GM12878 (cell line): ENCODE measurements around the gene CCDC80. TPM values are rescaled to one million over a fixed set of nuclear protein-coding genes. Genes with fewer than 3 reads are reported as not detected.

Experiments
- ATAC-seq: fragments of 200-7000 bp; cut with Tn5 transposase; 3 replicates; pipeline ENCODE4 v1.9.1; 2020; ENCODE audit warnings: mild to moderate bottlenecking, moderate library complexity
- BruUV-seq: library from RNA; stranded (reverse); fragments of 400-500 nt; replicated peaks from 2 replicates; lab custom pipeline; 2021; lab: Mats Ljungman, UMichigan
- CTCF ChIA-PET: fragments of 300-600 bp; sonication (Branson Sonifier 250); formaldehyde crosslinking; extraction: SDS; loops from one replicate; lab custom pipeline; 2021; ENCODE audit warnings: inconsistent platforms; lab: Yijun Ruan, JAX
- POLR2A ChIA-PET: fragments of 350-600 bp; formaldehyde crosslinking; extraction: SDS; loops from one replicate; lab custom pipeline; 2021; ENCODE audit warnings: inconsistent platforms; lab: Charles Lee
- RAD21 ChIA-PET: fragments of 300-600 bp; sonication (Branson Sonifier 250); formaldehyde crosslinking; loops from one replicate; lab custom pipeline; 2023; ENCODE audit warnings: antibody characterized with exemption; ENCODE audit not compliant: unreplicated experiment; lab: Charles Lee
- SMC1A ChIA-PET: fragments of 300-600 bp; sonication (Branson Sonifier 250); formaldehyde crosslinking; loops from one replicate; lab custom pipeline; 2023; ENCODE audit not compliant: unreplicated experiment, uncharacterized antibody; lab: Charles Lee
- DNase-seq: peaks from one replicate; pipeline ENCODE4 v3.0.0-alpha.2; 2011; ENCODE audit warnings: low read depth, low spot score
- FAIRE-seq: peaks from 3 replicates; lab custom pipeline; 2011; peaks lifted over from hg19 to GRCh38; lab: Jason Lieb, UNC
- H2AFZ ChIP-seq: 2 replicates; pipeline ENCODE4 v1.6.0; 2011; ENCODE audit warnings: low read depth, low read length, control low read depth; ENCODE audit not compliant: control insufficient read depth
- H3K27ac ChIP-seq: 2 replicates; pipeline ENCODE4 v1.5.1; 2011; ENCODE audit warnings: control low read depth; ENCODE audit not compliant: control insufficient read depth, insufficient read depth
- H3K27me3 ChIP-seq, 2 experiments: replicated peaks in 1 of 2; 2 replicates each; pipeline versions ENCODE4 v1.6.0 to v1.6.1; 2011; ENCODE audit warnings: low read length in 1 of 2; ENCODE audit not compliant: control insufficient read depth in 2 of 2, insufficient read depth in 2 of 2
- H3K36me3 ChIP-seq, 2 experiments: 2 replicates each; pipeline ENCODE4 v1.5.1; 2011; ENCODE audit warnings: low read length in 1 of 2; ENCODE audit not compliant: control insufficient read depth in 2 of 2, insufficient read depth in 2 of 2
- H3K4me1 ChIP-seq: 2 replicates; pipeline ENCODE4 v1.6.1; 2011; ENCODE audit warnings: mild to moderate bottlenecking, low read length, moderate library complexity, mixed read lengths; ENCODE audit not compliant: control insufficient read depth, insufficient read depth
- H3K4me2 ChIP-seq: 2 replicates; pipeline ENCODE4 v1.6.0; 2011; ENCODE audit warnings: control low read depth; ENCODE audit not compliant: control insufficient read depth, insufficient read depth
- H3K4me3 ChIP-seq: fragments of 200-600 bp; sonication (generic); 2 replicates; pipeline ENCODE4 v1.5.1; 2016
- H3K79me2 ChIP-seq: 2 replicates; pipeline ENCODE4 v1.6.0; 2011; ENCODE audit warnings: low read length; ENCODE audit not compliant: control insufficient read depth, insufficient read depth
- H3K9ac ChIP-seq: 2 replicates; pipeline ENCODE4 v1.8.0; 2011; ENCODE audit warnings: low read length, control low read depth, mixed read lengths; ENCODE audit not compliant: control insufficient read depth, insufficient read depth
- H3K9me3 ChIP-seq: replicated peaks from 3 replicates; pipeline ENCODE4 v1.5.1; 2011; ENCODE audit warnings: mild to moderate bottlenecking, low read length; ENCODE audit not compliant: control insufficient read depth, insufficient read depth
- H4K20me1 ChIP-seq: 2 replicates; pipeline ENCODE4 v1.6.0; 2011; ENCODE audit not compliant: control insufficient read depth, insufficient read depth
- GATAD2B ChIP-seq: fragments of 450-650 bp; conservative IDR thresholded peaks from 2 replicates; pipeline ENCODE4 v1.6.1; 2017; ENCODE audit warnings: low read depth, mild to moderate bottlenecking, moderate library complexity
- HDGF ChIP-seq: fragments of 450-650 bp; IDR thresholded peaks from 2 replicates; pipeline ENCODE4 v1.6.1; 2016; ENCODE audit warnings: antibody characterized with exemption
- JUNB ChIP-seq: IDR thresholded peaks from 2 replicates; pipeline ENCODE4 v1.6.1; 2016; ENCODE audit warnings: antibody characterized with exemption, mild to moderate bottlenecking
- KDM1A ChIP-seq: fragments of 200-600 bp; sonication (generic); IDR thresholded peaks from 2 replicates; pipeline ENCODE4 v1.6.1; 2016; ENCODE audit warnings: borderline replicate concordance
- LARP7 ChIP-seq: fragments of 450-650 bp; IDR thresholded peaks from 2 replicates; pipeline ENCODE4 v1.6.1; 2017; ENCODE audit warnings: mild to moderate bottlenecking
- NRF1 ChIP-seq: conservative IDR thresholded peaks from 2 replicates; pipeline ENCODE4 v1.6.1; 2011; ENCODE audit warnings: mild to moderate bottlenecking, low read depth, low read length, improper control_type of control experiment
- RAD21 ChIP-seq: IDR thresholded peaks from 2 replicates; pipeline ENCODE4 v1.6.1; 2011; ENCODE audit warnings: mild to moderate bottlenecking, low read depth, low read length, moderate library complexity; ENCODE audit not compliant: insufficient read depth
- RAD51 ChIP-seq: fragments of 450-650 bp; IDR thresholded peaks from 2 replicates; pipeline ENCODE4 v1.6.1; 2016; ENCODE audit warnings: moderate library complexity, mild to moderate bottlenecking, inconsistent platforms
- SKIL ChIP-seq: fragments of 450-650 bp; IDR thresholded peaks from 2 replicates; pipeline ENCODE4 v1.6.1; 2017; ENCODE audit warnings: mild to moderate bottlenecking, low read depth, inconsistent platforms; ENCODE audit not compliant: poor library complexity, severe bottlenecking
- SMC3 ChIP-seq: IDR thresholded peaks from 2 replicates; pipeline ENCODE4 v1.6.1; 2011; ENCODE audit warnings: low read length, improper control_type of control experiment, borderline replicate concordance
- TCF3 ChIP-seq: IDR thresholded peaks from 2 replicates; pipeline ENCODE4 v1.6.1; 2012; ENCODE audit warnings: low read depth, mild to moderate bottlenecking, low read length, borderline replicate concordance; ENCODE audit not compliant: insufficient read depth
- ZBTB33 ChIP-seq: fragments of 450-650 bp; IDR thresholded peaks from 2 replicates; pipeline ENCODE4 v1.6.1; 2017; ENCODE audit warnings: mild to moderate bottlenecking
- WGBS: methylation state at CpG from one replicate; pipeline ENCODE4 v1.1.6; 2016; ENCODE audit warnings: low lambda C conversion rate; ENCODE audit not compliant: insufficient replicate concordance, insufficient coverage; ENCODE audit errors: missing lambda C conversion rate; 5-methylcytosine and 5-hydroxymethylcytosine counted together
- in situ Hi-C: fragments of 300-500 bp; cut with MboI; formaldehyde crosslinking; loops from 9 replicates; pipeline ENCODE4 v1.14.3; 2018; ENCODE audit warnings: mixed read lengths
- intact Hi-C: fragments of 100-400 bp; cut with micrococcal nuclease; formaldehyde crosslinking; loops from one replicate; pipeline ENCODE4 v1.14.2; 2022; ENCODE audit not compliant: unreplicated experiment
- polyA plus RNA-seq, 11 experiments: library from polyadenylated mRNA; depleted of rRNA in 4 of 11; unstranded in 6 of 11; stranded (reverse) in 5 of 11; fragments of >200 nt; fragmentation: Nextera tagmentation in 4 of 11; fragmentation: Illumina TruSeq in 1 of 11; extraction: Ambion mirVana in 4 of 11; extraction: Trizol in 1 of 11; gene quantifications; 1 replicate in 1 of 11; 2 replicates in 10 of 11; pipeline versions ENCODE4 v1.2.1 to v1.2.3, GENCODE V29; 2011 to 2016; ENCODE audit warnings: inconsistent platforms in 2 of 11, missing spikeins in 2 of 11, low read depth in 1 of 11
- total RNA-seq, 4 experiments: library from RNA; depleted of rRNA in 3 of 4; stranded (reverse); fragments of >200 nt in 3 of 4; fragmentation: Illumina TruSeq in 1 of 4; extraction: Trizol in 1 of 4; gene quantifications; 2 replicates each; pipeline versions ENCODE4 v1.2.1 to v1.2.3, GENCODE V29; 2013 to 2021
- TF ChIP-seq, protein P1 (sequence below): fragments of 450-650 bp; IDR thresholded peaks from 2 replicates; pipeline ENCODE4 v1.6.1; 2016; ENCODE audit warnings: mild to moderate bottlenecking
- TF ChIP-seq, protein P2 (sequence below): IDR thresholded peaks from 2 replicates; pipeline ENCODE4 v1.6.1; 2011; ENCODE audit warnings: borderline replicate concordance, low read depth, mild to moderate bottlenecking, moderate library complexity, mixed read lengths, low read length; ENCODE audit not compliant: insufficient read depth; ENCODE audit errors: extremely low read length
- TF ChIP-seq, protein P3 (sequence below): IDR thresholded peaks from 2 replicates; pipeline ENCODE4 v1.6.1; 2012; ENCODE audit warnings: low read length, inconsistent platforms

The CCDC80 gene
- total and polyA plus RNA-seq, 10 of the 15 experiments (the other 5 are each of a cell fraction or from before 2014, with no cell fraction given), result 0.01 to 0.59 (median 0.21) TPM; not detected in 5

DNA sequence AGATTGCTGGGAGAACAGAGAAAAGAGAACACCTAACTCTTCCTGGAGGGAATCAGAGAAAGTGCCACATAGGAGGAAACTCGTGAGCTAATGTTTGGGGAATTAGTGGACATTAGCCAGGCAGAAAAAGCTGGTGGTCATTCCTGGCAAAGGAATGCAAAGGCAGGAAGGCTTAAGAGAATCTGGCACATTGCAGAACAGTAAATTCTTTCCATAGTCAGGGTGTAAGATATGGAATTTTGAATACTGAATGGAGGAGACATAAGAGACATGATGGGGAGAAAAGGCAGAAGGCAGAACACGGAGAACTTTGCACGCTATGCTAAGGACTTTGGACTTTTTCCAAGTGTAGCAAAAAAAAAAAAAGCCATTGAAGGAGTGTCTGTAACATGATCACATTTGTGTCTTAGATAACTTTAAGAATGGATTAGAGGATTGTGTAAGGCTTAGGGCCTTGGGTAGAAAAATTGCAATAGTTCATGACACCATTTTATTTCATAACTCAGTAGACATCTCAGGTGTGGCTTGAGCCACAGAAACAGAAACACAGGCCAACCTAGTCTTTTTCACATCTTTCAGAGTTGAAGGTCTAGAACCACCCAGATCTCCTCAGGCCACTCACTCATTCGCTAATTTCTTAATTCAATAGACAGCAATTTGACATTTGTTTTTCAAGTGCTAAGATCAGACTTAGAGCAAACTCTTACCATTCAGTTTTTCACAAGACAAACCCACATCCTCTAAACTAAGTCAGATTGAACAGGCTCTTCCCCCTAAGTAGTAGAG lies 31.2 kb upstream of the CCDC80 start (continued):
- no peak for TF ChIP-seq JUNB

GRCh38 chr3:112670824-112671223 lies 29.9 kb upstream of the CCDC80 start:
- no peaks in the 10 kb centered on the region for H3K36me3 ChIP-seq
- H3K4me2 ChIP-seq, result no peak overlapping the region
- intact Hi-C loops, result no loop called here
- DNase-seq (no peak), ATAC-seq (no peak), FAIRE-seq (no peak)
- ChIA-PET POLR2A (no interaction called here), SMC1A (no interaction called here), CTCF (no interaction called here), RAD21 (no interaction called here)
- 76% methylated on average over 7 of the region's 7 CpGs for WGBS
- H3K4me3 ChIP-seq, result no peak overlapping the region
- no peak overlapping the region for H3K27ac ChIP-seq
- peaks cover 4% of the 10 kb centered on the region for H3K4me1 ChIP-seq
- no TSS peak for BruUV-seq
- H4K20me1 ChIP-seq, result no peaks in the 10 kb centered on the region
- no peaks in the 10 kb centered on the region for H3K79me2 ChIP-seq
- H3K9ac ChIP-seq, result no peak overlapping the region
- H2AFZ ChIP-seq, result no peak overlapping the region
- peaks cover 3 to 15% of the 10 kb centered on the region in 2 experiments for H3K27me3 ChIP-seq
- in situ Hi-C loops, result no loop called here
- H3K9me3 ChIP-seq, result no peaks in the 10 kb centered on the region; the same call in 2 of the 3 replicates
- no peak for TF ChIP-seq HDGF
- TF ChIP-seq ZBTB33, result no peak
- TF ChIP-seq TCF3, result no peak
- no peak for TF ChIP-seq NRF1
- no peak for TF ChIP-seq GATAD2B
- TF ChIP-seq SMC3, result no peak
- no peak for TF ChIP-seq RAD51
- TF ChIP-seq, protein P1, sequence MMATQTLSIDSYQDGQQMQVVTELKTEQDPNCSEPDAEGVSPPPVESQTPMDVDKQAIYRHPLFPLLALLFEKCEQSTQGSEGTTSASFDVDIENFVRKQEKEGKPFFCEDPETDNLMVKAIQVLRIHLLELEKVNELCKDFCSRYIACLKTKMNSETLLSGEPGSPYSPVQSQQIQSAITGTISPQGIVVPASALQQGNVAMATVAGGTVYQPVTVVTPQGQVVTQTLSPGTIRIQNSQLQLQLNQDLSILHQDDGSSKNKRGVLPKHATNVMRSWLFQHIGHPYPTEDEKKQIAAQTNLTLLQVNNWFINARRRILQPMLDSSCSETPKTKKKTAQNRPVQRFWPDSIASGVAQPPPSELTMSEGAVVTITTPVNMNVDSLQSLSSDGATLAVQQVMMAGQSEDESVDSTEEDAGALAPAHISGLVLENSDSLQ, result no peak
- TF ChIP-seq LARP7, result no peak
- TF ChIP-seq, protein P2, sequence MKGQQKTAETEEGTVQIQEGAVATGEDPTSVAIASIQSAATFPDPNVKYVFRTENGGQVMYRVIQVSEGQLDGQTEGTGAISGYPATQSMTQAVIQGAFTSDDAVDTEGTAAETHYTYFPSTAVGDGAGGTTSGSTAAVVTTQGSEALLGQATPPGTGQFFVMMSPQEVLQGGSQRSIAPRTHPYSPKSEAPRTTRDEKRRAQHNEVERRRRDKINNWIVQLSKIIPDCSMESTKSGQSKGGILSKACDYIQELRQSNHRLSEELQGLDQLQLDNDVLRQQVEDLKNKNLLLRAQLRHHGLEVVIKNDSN, result no peak
- TF ChIP-seq RAD21, result no peak
- TF ChIP-seq SKIL, result no peak
- no peak for TF ChIP-seq KDM1A
- TF ChIP-seq, protein P3, sequence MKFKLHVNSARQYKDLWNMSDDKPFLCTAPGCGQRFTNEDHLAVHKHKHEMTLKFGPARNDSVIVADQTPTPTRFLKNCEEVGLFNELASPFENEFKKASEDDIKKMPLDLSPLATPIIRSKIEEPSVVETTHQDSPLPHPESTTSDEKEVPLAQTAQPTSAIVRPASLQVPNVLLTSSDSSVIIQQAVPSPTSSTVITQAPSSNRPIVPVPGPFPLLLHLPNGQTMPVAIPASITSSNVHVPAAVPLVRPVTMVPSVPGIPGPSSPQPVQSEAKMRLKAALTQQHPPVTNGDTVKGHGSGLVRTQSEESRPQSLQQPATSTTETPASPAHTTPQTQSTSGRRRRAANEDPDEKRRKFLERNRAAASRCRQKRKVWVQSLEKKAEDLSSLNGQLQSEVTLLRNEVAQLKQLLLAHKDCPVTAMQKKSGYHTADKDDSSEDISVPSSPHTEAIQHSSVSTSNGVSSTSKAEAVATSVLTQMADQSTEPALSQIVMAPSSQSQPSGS, result no peak
